RKO (cell line): ENCODE results near the gene GXYLT2.

Source experiments
- DNase-seq: peaks from one replicate; pipeline ENCODE4 v3.0.0-alpha.2; 2016; ENCODE audit warnings: low spot score

Gene GXYLT2

GRCh38 chr3:72887705-72888545, at the start of gene GXYLT2:
GXYLT2 (plus strand) TSS chr3:72888046; CDS start chr3:72888234, 188 bp downstream.
- DNase-seq, result peak; percentile 86

- no peak for DNase-seq
Measured at GRCh38 chr3:72839057-72839456, 48.8 kb upstream of the GXYLT2 start.

GRCh38 chr3:72844436-72844993, 43.3 kb upstream of the GXYLT2 start:
- peak; percentile 20 for DNase-seq

GRCh38 chr3:72846166-72846565, 41.7 kb upstream of the GXYLT2 start:
- no peak for DNase-seq

GRCh38 chr3:72847282-72847681, 40.6 kb upstream of the GXYLT2 start:
- peak; percentile 28 for DNase-seq

GRCh38 chr3:72847751-72848702, 39.8 kb upstream of the GXYLT2 start, which contains the start of gene SHQ1:
SHQ1 (minus strand) TSS chr3:72848445; CDS start chr3:72848340, 105 bp downstream.
- peak; percentile 93 for DNase-seq

- peak; percentile 64 for DNase-seq
Measured at GRCh38 chr3:72848703-72849081, 39.2 kb upstream of the GXYLT2 start.

GRCh38 chr3:72855001-72855400, 32.8 kb upstream of the GXYLT2 start:
- DNase-seq, result no peak

GRCh38 chr3:72860053-72860452, 27.8 kb upstream of the GXYLT2 start:
- DNase-seq, result no peak

- DNase-seq, result no peak
Measured at GRCh38 chr3:72860846-72861245, 27.0 kb upstream of the GXYLT2 start.

GRCh38 chr3:72862314-72863090, 25.3 kb upstream of the GXYLT2 start:
- no peak for DNase-seq

GRCh38 chr3:72872183-72872582, 15.7 kb upstream of the GXYLT2 start:
- no peak for DNase-seq

- peak; percentile 36 for DNase-seq
Measured at GRCh38 chr3:72887343-72887704, 522 bp upstream of the GXYLT2 start.

GRCh38 chr3:72888546-72889309, 882 bp downstream of the GXYLT2 start:
- no peak for DNase-seq

GRCh38 chr3:72889310-72890165, 1.7 kb downstream of the GXYLT2 start:
- DNase-seq, result no peak

- DNase-seq, result no peak
Measured at GRCh38 chr3:72890166-72890925, 2.5 kb downstream of the GXYLT2 start.

- no peak for DNase-seq
Measured at GRCh38 chr3:72891053-72891855, 3.4 kb downstream of the GXYLT2 start.

- DNase-seq, result no peak
Measured at GRCh38 chr3:72892081-72892775, 4.4 kb downstream of the GXYLT2 start.
